ENCODE measurements around the gene FAM83E. TPM values are rescaled to one million over a fixed set of nuclear protein-coding genes. Genes with fewer than 3 reads are reported as not detected.

FAM83E gene
- total and polyA plus RNA-seq, 3 donors from 2014 or later: 0.99 to 2.2 (median 1.6) TPM

GRCh38 chr19:48635966-48636858 is 21.3 kb upstream of the FAM83E start:
- no peaks in the 10 kb centered on the region for H3K27me3 ChIP-seq
- peak overlapping the region; percentile 72 to 82 for H3K4me3 ChIP-seq
- intact Hi-C loops (cut with DNase I; ENCODE audit: low total_unique reads): no loop called here
- H3K36me3 ChIP-seq (ENCODE audit: low read depth, missing control alignments): no peaks in the 10 kb centered on the region
- DNase-seq: peak; percentile 77
- peak overlapping the region; percentile 98 to 99 for H3K27ac ChIP-seq
- no peaks in the 10 kb centered on the region for H3K9me3 ChIP-seq
- TF ChIP-seq CTCF (IDR thresholded peaks at IDR 0.05) (no peak), POLR2A (IDR thresholded peaks at IDR 0.05) (no peak)
- WGBS, 2 donors: 1% methylated on average over 21 to 35 of the region's 35 CpGs
- peaks cover 37% of the 10 kb centered on the region for H3K4me1 ChIP-seq

GRCh38 chr19:48635263-48635965 is 20.5 kb upstream of the FAM83E start:
- peak; percentile 88 for DNase-seq
- H3K4me1 ChIP-seq: peaks cover 45% of the 10 kb centered on the region
- peak overlapping the region; percentile 72 to 82 for H3K4me3 ChIP-seq
- WGBS, 2 donors: 0 to 3% methylated on average over 4 to 42 of the region's 67 CpGs
- TF ChIP-seq CTCF (IDR thresholded peaks at IDR 0.05) (no peak), POLR2A (IDR thresholded peaks at IDR 0.05) (peak; percentile 81)
- H3K36me3 ChIP-seq (ENCODE audit: low read depth, missing control alignments): no peaks in the 10 kb centered on the region
- H3K27me3 ChIP-seq: no peaks in the 10 kb centered on the region
- H3K27ac ChIP-seq: peak overlapping the region; percentile 98 to 99
- intact Hi-C loops (cut with DNase I; ENCODE audit: low total_unique reads): no loop called here
- no peaks in the 10 kb centered on the region for H3K9me3 ChIP-seq

GRCh38 chr19:48634424-48635262 is 19.8 kb upstream of the FAM83E start:
- H3K27me3 ChIP-seq: no peaks in the 10 kb centered on the region
- H3K9me3 ChIP-seq: no peaks in the 10 kb centered on the region
- peaks cover 52% of the 10 kb centered on the region for H3K4me1 ChIP-seq
- H3K36me3 ChIP-seq (ENCODE audit: low read depth, missing control alignments): no peaks in the 10 kb centered on the region
- peak overlapping the region; percentile 98 to 99 for H3K27ac ChIP-seq
- WGBS, 2 donors: 2% methylated on average over 16 to 37 of the region's 37 CpGs
- intact Hi-C loops (cut with DNase I; ENCODE audit: low total_unique reads): no loop called here
- H3K4me3 ChIP-seq: peak overlapping the region; percentile 72 to 82
- DNase-seq: peak; percentile 99
- TF ChIP-seq POLR2A (IDR thresholded peaks at IDR 0.05): no peak
- peak in 1 of 3 experiments; percentile 4 for TF ChIP-seq CTCF (IDR thresholded peaks at IDR 0.05)

- Histone ChIP-seq H3K9me3 (no peaks in the 10 kb centered on the region), H3K4me3 (peak overlapping the region in 1 of 2 donors; percentile 72), H3K27ac (peak overlapping the region; percentile 98 to 99), H3K36me3 (ENCODE audit: low read depth, missing control alignments) (no peaks in the 10 kb centered on the region), H3K4me1 (peaks cover 52% of the 10 kb centered on the region), H3K27me3 (no peaks in the 10 kb centered on the region)
- DNase-seq: no peak
- WGBS, 2 donors: 17 to 22% methylated on average over 7 of the region's 7 CpGs
- TF ChIP-seq CTCF (IDR thresholded peaks at IDR 0.05) (no peak), POLR2A (IDR thresholded peaks at IDR 0.05) (no peak)
- intact Hi-C loops (cut with DNase I; ENCODE audit: low total_unique reads): no loop called here
Measured at GRCh38 chr19:48634036-48634342, 19.1 kb upstream of the FAM83E start.

Measured in testis (tissue), 3 donors.